Hematopoietic multipotent progenitor cell (in vitro differentiated cells): Measurements from ENCODE around the gene GALNT18. TPM values are rescaled to one million over a fixed set of nuclear protein-coding genes. Genes with fewer than 3 reads are reported as not detected.

Experiments
- DNase-seq, 3 donors: peaks; one replicate each; pipeline ENCODE4 v3.0.0-alpha.2; 2011 to 2015; ENCODE audit warnings: low read depth in 2 of 3, low spot score in 2 of 3
- total RNA-seq: library from RNA; depleted of rRNA; stranded (reverse); fragments of >200 nt; gene quantifications from one replicate; pipeline ENCODE4 v1.2.3, GENCODE V29; 2012

GALNT18 gene
- total RNA-seq, 1 donor = 0.54 TPM

- DNase-seq = no peak
Observed at GRCh38 chr11:11293798-11294550, 327.8 kb downstream of the GALNT18 start.

GRCh38 chr11:11292839-11293238, 329.0 kb downstream of the GALNT18 start:
- no peak for DNase-seq

DNA sequence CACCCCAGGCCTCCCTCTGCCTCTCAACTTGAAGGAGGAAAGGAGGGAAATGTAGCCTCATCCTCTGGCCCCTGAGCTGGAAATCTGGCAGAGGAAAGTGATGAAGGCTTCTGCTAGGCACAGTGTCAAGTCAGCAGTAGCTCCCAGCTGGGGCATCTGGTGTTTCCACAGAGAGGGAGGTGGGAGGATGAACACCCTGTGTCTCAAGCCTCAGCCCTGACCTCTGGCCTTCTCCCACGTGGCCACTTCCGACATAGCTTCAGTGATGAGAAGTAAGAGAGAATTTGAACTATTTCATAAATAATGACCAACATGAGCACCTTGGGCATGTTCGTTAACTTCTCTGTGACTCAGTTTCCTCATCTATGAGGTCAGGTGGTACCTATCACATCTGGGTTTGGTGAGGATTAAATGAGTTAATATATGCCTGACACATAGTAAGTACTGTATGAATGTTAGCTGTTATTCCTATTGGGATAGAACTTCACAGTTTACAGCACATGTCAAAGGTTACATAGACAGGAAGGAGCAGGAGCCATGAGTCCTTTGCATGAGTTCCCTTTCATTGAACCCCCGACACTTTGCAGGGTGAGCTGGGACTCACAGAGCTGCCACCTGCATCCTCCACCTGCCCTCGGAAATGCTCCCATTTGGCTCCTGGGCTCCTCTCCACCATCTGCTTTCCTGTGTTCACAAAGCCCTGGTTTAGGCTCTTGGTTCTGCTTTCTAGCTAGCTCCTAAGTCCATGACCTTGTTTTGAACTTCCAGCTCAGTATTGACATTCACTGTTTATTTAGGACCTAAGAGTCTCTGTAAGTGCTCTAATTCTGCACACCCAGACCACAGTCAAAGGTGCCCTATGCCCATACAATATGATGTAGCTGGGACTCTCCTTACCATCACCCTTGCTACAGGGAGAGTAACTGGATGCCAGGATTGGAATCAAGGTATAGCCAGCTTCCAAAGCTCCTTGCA, 330.5 kb downstream of the GALNT18 start:
- no peak for DNase-seq

DNA sequence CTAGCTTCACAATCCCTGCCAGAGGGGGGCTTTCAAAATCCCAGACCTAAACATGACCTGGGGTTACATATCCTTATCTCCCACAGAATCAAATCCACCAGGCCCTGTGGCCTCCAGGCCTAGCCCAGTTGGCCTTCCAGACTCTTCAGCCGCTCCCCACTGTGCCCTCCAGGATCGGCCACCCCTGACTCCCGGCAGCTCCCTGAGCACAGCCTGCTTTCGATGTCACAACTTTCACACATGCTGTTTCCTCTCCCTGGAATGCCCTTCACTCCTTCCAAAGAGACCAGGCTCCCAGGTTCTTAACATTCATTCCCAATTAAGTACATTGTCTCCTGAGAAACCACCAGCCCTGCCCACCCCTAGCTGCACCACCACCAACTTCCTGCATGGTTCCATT, 331.5 kb downstream of the GALNT18 start:
- DNase-seq = no peak

GRCh38 chr11:11289669-11290068, 332.1 kb downstream of the GALNT18 start:
- DNase-seq = no peak

GRCh38 chr11:11288972-11289616, 332.7 kb downstream of the GALNT18 start:
- DNase-seq = no peak

GRCh38 chr11:11284481-11284880, 337.3 kb downstream of the GALNT18 start:
- DNase-seq = no peak

GRCh38 chr11:11281626-11282025, 340.2 kb downstream of the GALNT18 start:
- DNase-seq = no peak

DNA sequence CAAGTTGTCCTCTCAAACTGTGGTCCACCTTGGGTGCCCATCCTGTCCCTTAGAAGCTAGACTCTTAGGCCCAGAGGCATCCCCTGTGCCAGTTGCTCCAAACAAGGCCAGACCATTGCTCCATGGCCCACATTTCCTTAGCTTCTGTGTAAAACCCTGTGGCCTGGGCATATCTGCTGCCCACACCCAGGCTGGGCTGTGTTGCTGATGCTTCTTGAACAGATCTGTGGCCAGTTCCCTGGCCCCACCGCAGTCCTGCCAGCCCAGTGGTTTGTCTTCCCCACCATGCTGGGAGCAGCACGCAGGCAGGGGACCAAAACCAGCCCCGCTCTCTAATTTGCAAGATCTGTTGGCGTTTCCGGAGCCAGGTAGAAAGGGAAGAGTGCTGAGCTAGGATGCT, 341.0 kb downstream of the GALNT18 start:
- no peak for DNase-seq

- DNase-seq = no peak
Observed at GRCh38 chr11:11279956-11280689, 341.7 kb downstream of the GALNT18 start.

- DNase-seq = no peak
Observed at GRCh38 chr11:11272254-11272653, 349.6 kb downstream of the GALNT18 start.

GRCh38 chr11:11270236-11270775, 351.5 kb downstream of the GALNT18 start:
- no peak for DNase-seq

- no peak for DNase-seq
Observed at GRCh38 chr11:11268706-11269105, 353.1 kb downstream of the GALNT18 start.

- peak in 1 of 3 donors; percentile 20 for DNase-seq
Observed at GRCh38 chr11:11268119-11268518, 353.7 kb downstream of the GALNT18 start.

GRCh38 chr11:11267312-11267711, 354.5 kb downstream of the GALNT18 start:
- no peak for DNase-seq

DNA sequence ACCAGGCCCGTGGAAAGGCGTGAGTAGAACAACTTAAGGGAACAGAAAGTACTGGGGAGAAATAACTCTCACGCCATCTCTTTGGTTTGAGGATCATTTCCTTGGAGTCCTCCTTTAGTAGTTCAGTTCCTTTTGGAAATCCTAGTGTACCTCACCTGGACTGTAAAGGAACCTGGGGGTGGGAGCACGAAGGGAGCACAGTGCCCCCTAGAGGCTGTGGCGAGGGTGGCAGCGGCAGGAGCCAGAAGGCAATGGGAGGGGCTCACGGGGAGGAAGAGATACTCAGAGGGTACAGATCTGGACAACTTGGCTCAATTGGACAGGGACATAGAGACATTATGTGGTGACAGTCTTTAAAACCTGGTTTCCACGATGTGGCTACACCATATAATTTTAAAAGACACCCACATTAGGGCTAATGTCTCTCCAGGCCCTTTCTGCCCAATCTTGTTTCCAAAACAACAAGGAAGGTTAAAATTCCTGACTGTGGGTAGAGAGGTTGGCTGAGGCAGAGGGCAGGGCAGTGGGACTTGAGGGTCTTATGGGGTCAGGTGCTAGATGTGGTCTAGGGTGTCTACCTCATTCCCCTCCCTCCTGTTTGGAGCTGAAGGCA, 355.7 kb downstream of the GALNT18 start:
- DNase-seq = peak in 1 of 3 donors; percentile 60

DNA sequence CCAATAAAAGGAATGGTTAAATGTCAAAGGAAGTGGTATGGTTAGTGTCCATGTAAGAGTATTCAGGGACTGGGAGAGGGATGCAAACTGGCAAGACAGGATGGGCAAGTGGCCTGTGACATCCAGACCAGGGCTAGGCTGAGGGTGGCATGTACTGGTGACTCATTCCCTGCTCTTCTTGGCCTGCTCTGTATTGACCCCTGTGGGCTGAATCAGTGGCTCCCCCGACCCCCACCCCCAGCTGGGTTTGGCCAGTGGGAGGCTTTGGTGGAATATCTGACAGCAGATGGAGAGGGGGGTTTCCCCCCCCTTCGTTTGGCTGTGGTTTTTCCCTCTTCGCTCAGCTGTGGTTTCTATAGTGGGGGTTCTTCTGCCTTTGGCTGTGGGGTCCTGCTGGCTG, 356.5 kb downstream of the GALNT18 start:
- DNase-seq = peak in 1 of 3 donors; percentile 9

- no peak for DNase-seq
Observed at GRCh38 chr11:11263238-11264005, 358.4 kb downstream of the GALNT18 start.
